BLaER1 treated with 17β-estradiol and CSF1 and Interleukin-3, amounts not matched to agents 10 nM and 100 nM (cell line): ENCODE measurements around the gene OOSP1.

Experiments used
- H3K27ac ChIP-seq, 11 experiments: shearing (Covaris generic); formaldehyde crosslinking; 2 replicates each; pipeline ENCODE4 v1.8.1; 2022
- H3K27me3 ChIP-seq, 11 experiments: shearing (Covaris generic); formaldehyde crosslinking; 2 replicates each; pipeline ENCODE4 v1.8.1; 2022
- H3K36me3 ChIP-seq, 11 experiments: shearing (Covaris generic); formaldehyde crosslinking; 2 replicates each; pipeline ENCODE4 v1.8.1; 2022
- H3K4me1 ChIP-seq, 10 experiments: shearing (Covaris generic); formaldehyde crosslinking; 2 replicates each; pipeline ENCODE4 v1.8.1; 2022
- H3K4me2 ChIP-seq, 11 experiments: shearing (Covaris generic); formaldehyde crosslinking; 2 replicates each; pipeline ENCODE4 v1.8.1; 2022
- H3K4me3 ChIP-seq, 10 experiments: shearing (Covaris generic); formaldehyde crosslinking; 2 replicates each; pipeline ENCODE4 v1.8.1; 2022
- H3K9ac ChIP-seq, 11 experiments: shearing (Covaris generic); formaldehyde crosslinking; 2 replicates each; pipeline ENCODE4 v1.8.1; 2022
- H3K9me3 ChIP-seq, 11 experiments: shearing (Covaris generic); formaldehyde crosslinking; replicated peaks in 1 of 11; 2 replicates each; pipeline ENCODE4 v1.8.1; 2022
- H4K20me1 ChIP-seq, 11 experiments: shearing (Covaris generic); formaldehyde crosslinking; 2 replicates each; pipeline ENCODE4 v1.8.1; 2022
- Cebpa-rat ChIP-seq, 11 experiments: shearing (Covaris generic); IDR thresholded peaks; 2 replicates each; pipeline ENCODE4 v1.8.1; 2022

The OOSP1 gene

DNA sequence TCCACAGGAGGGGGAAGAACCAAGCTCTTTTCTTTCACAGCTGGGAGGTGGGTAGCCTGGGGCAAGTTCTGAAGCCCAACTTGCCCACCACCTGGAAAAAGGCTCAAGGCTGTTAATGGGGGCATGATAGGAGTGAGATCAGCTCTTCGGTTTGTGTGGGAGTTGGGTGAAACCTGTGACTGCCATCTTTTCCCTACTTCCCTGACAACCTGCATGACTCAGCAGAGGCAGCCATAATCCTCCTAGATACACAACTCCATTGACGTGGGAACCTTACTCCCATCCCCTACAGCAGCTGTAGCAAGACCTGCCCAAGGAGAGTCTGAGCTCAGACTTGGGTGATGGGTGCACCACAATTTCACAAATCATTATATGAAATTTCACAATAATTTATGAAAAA, 65.5 kb downstream of the OOSP1 start:
- Histone ChIP-seq H3K4me3 (no peak overlapping the region), H3K36me3 (no peaks in the 10 kb centered on the region), H3K27ac (no peak overlapping the region), H3K4me1 (no peaks in the 10 kb centered on the region), H3K9me3 (peaks cover 0 to 20% (median 0%) of the 10 kb centered on the region in 11 experiments; a peak in 7 of 22 replicates), H3K9ac (no peak overlapping the region), H4K20me1 (no peaks in the 10 kb centered on the region), H3K4me2 (no peak overlapping the region), H3K27me3 (no peaks in the 10 kb centered on the region)
- no peak for TF ChIP-seq Cebpa-rat (IDR thresholded peaks at IDR 0.05)

GRCh38 chr11:60005360-60005759, 67.1 kb downstream of the OOSP1 start:
- Histone ChIP-seq H3K4me2 (no peak overlapping the region), H3K9me3 (peaks cover 0 to 4% (median 0%) of the 10 kb centered on the region in 11 experiments; a peak in 4 of 22 replicates), H3K4me1 (no peaks in the 10 kb centered on the region), H3K36me3 (no peaks in the 10 kb centered on the region), H4K20me1 (no peaks in the 10 kb centered on the region), H3K27ac (no peak overlapping the region), H3K27me3 (no peaks in the 10 kb centered on the region), H3K9ac (no peak overlapping the region), H3K4me3 (no peak overlapping the region)
- TF ChIP-seq Cebpa-rat (IDR thresholded peaks at IDR 0.05) = no peak
